Mucosa of rectum (tissue), 2 donors: ENCODE data around the gene NAIF1.

ENCODE experiments used
- H3K27ac ChIP-seq, 2 donors: one replicate each; pipeline ENCODE4 v1.7.0; 2013; ENCODE audit warnings: inconsistent platforms in 2 of 2, low read depth in 2 of 2, low read length in 2 of 2
- H3K27me3 ChIP-seq, 2 donors: one replicate each; pipeline ENCODE4 v1.7.0; 2013; ENCODE audit warnings: low read length in 2 of 2; ENCODE audit not compliant: control insufficient read depth in 2 of 2, insufficient read depth in 2 of 2
- H3K36me3 ChIP-seq, 2 donors: one replicate each; pipeline ENCODE4 v1.7.0; 2013; ENCODE audit warnings: low read length in 2 of 2; ENCODE audit not compliant: control insufficient read depth in 2 of 2, insufficient read depth in 2 of 2
- H3K4me1 ChIP-seq, 2 donors: one replicate each; pipeline ENCODE4 v1.7.0; 2013; ENCODE audit warnings: low read length in 2 of 2, mild to moderate bottlenecking in 1 of 2; ENCODE audit not compliant: control insufficient read depth in 2 of 2, insufficient read depth in 2 of 2
- H3K4me3 ChIP-seq, 2 donors: one replicate each; pipeline ENCODE4 v1.7.0; 2013; ENCODE audit warnings: low read length in 2 of 2
- H3K9ac ChIP-seq, 2 donors: one replicate each; pipeline ENCODE4 v1.7.0; 2013; ENCODE audit warnings: low read length in 2 of 2, low read depth in 1 of 2, mild to moderate bottlenecking in 1 of 2
- H3K9me3 ChIP-seq, 2 donors: one replicate each; pipeline ENCODE4 v1.7.0; 2013; ENCODE audit warnings: low read length in 2 of 2; ENCODE audit not compliant: control insufficient read depth in 2 of 2
- donor health status: healthy.
- donor health status: Normal muscosa, but diverticular disease.

Gene NAIF1

GRCh38 chr9:128059365-128059983 lies 7.6 kb downstream of the NAIF1 start:
- Histone ChIP-seq H3K4me3 (no peak overlapping the region), H3K4me1 (peaks cover 16 to 49% of the 10 kb centered on the region in 2 donors), H3K9ac (no peak overlapping the region), H3K36me3 (peaks cover 8 to 11% of the 10 kb centered on the region in 2 donors), H3K27ac (peak overlapping the region; percentile 3 to 18), H3K9me3 (no peaks in the 10 kb centered on the region), H3K27me3 (no peaks in the 10 kb centered on the region)

- Histone ChIP-seq H3K9me3 (no peaks in the 10 kb centered on the region), H3K27me3 (no peaks in the 10 kb centered on the region), H3K4me3 (no peak overlapping the region), H3K36me3 (peaks cover 1 to 3% of the 10 kb centered on the region in 2 donors), H3K9ac (peak overlapping the region in 1 of 2 donors; percentile 53), H3K27ac (peak overlapping the region; percentile 74 to 88), H3K4me1 (peaks cover 16 to 52% of the 10 kb centered on the region in 2 donors)
These were observed 9.3 kb downstream of the NAIF1 start for GRCh38 chr9:128057724-128058409.

- H3K36me3 ChIP-seq: peaks cover 0 to 3% of the 10 kb centered on the region in 2 donors
- H3K4me3 ChIP-seq: peak overlapping the region in 1 of 2 donors; percentile 41
- H3K9ac ChIP-seq: peak overlapping the region; percentile 47 to 53
- H3K4me1 ChIP-seq: peaks cover 16 to 53% of the 10 kb centered on the region in 2 donors
- H3K27me3 ChIP-seq: no peaks in the 10 kb centered on the region
- H3K9me3 ChIP-seq: no peaks in the 10 kb centered on the region
- H3K27ac ChIP-seq: peak overlapping the region; percentile 74 to 88
These were observed 10.0 kb downstream of the NAIF1 start for GRCh38 chr9:128056887-128057723.

GRCh38 chr9:128056086-128056485 lies 11.0 kb downstream of the NAIF1 start:
- Histone ChIP-seq H3K9me3 (no peaks in the 10 kb centered on the region), H3K27ac (peak overlapping the region; percentile 13 to 77), H3K36me3 (no peaks in the 10 kb centered on the region), H3K4me1 (peaks cover 10 to 52% of the 10 kb centered on the region in 2 donors), H3K27me3 (no peaks in the 10 kb centered on the region), H3K4me3 (no peak overlapping the region), H3K9ac (peak overlapping the region in 1 of 2 donors; percentile 23)

GRCh38 chr9:128055344-128056040 lies 11.6 kb downstream of the NAIF1 start:
- peak overlapping the region in 1 of 2 donors; percentile 37 for H3K9ac ChIP-seq
- H3K36me3 ChIP-seq: no peaks in the 10 kb centered on the region
- no peak overlapping the region for H3K4me3 ChIP-seq
- peaks cover 6 to 47% of the 10 kb centered on the region in 2 donors for H3K4me1 ChIP-seq
- H3K27me3 ChIP-seq: no peaks in the 10 kb centered on the region
- H3K27ac ChIP-seq: peak overlapping the region; percentile 18 to 77
- no peaks in the 10 kb centered on the region for H3K9me3 ChIP-seq

GRCh38 chr9:128054087-128054486 lies 13.0 kb downstream of the NAIF1 start:
- Histone ChIP-seq H3K27me3 (no peaks in the 10 kb centered on the region), H3K27ac (peak overlapping the region in 1 of 2 donors; percentile 26), H3K4me3 (no peak overlapping the region), H3K36me3 (no peaks in the 10 kb centered on the region), H3K9ac (no peak overlapping the region), H3K4me1 (peaks cover 6 to 40% of the 10 kb centered on the region in 2 donors), H3K9me3 (no peaks in the 10 kb centered on the region)

- H3K4me1 ChIP-seq: peaks cover 6 to 40% of the 10 kb centered on the region in 2 donors
These were observed 13.6 kb downstream of the NAIF1 start for GRCh38 chr9:128053560-128053959.

GRCh38 chr9:128051932-128052709 lies 15.0 kb downstream of the NAIF1 start:
- Histone ChIP-seq H3K27ac (peak overlapping the region; percentile 32 to 83), H3K9me3 (no peaks in the 10 kb centered on the region), H3K4me1 (peaks cover 4 to 29% of the 10 kb centered on the region in 2 donors), H3K9ac (peak overlapping the region in 1 of 2 donors; percentile 33), H3K36me3 (no peaks in the 10 kb centered on the region), H3K27me3 (no peaks in the 10 kb centered on the region), H3K4me3 (no peak overlapping the region)

More at GRCh38 chr9:128053560-128053959, 13.6 kb downstream of the NAIF1 start:
- H3K9me3 ChIP-seq: no peaks in the 10 kb centered on the region
- H3K9ac ChIP-seq: no peak overlapping the region
- H3K27me3 ChIP-seq: no peaks in the 10 kb centered on the region
- H3K36me3 ChIP-seq: no peaks in the 10 kb centered on the region
- no peak overlapping the region for H3K4me3 ChIP-seq
- peak overlapping the region in 1 of 2 donors; percentile 16 for H3K27ac ChIP-seq

GRCh38 chr9:128049843-128050242 lies 17.3 kb downstream of the NAIF1 start:
- H3K4me3 ChIP-seq: no peak overlapping the region
- H3K27me3 ChIP-seq: no peaks in the 10 kb centered on the region
- H3K9me3 ChIP-seq: no peaks in the 10 kb centered on the region
- H3K27ac ChIP-seq: no peak overlapping the region
- no peak overlapping the region for H3K9ac ChIP-seq
- H3K4me1 ChIP-seq: peaks cover 0 to 11% of the 10 kb centered on the region in 2 donors
- no peaks in the 10 kb centered on the region for H3K36me3 ChIP-seq
